ENCODE measurements around the gene STX16.

Gene STX16

DNA sequence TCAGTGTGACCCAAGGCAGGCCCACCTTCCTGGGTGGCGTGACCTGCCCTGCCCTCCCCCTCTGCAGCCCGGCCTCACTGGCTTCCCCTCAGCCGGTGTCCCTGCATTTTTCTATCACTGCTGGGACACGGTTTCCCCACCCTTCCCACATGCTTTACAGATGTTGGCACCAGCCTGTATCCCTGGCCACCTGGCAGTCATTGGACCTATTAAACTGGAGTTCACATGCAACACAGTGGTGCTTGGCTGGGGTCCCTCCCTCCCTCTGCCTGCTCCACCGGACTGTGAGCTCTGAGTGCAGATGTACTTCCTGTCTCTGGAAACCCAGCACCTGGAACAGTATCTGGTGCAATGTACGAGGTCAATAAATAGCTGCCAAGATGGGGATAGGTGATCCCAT is 25.5 kb upstream of the STX16 start:
- DNase-seq (ENCODE audit: low spot score), result no peak
- Histone ChIP-seq H3K4me3 (no peak overlapping the region), H3K27ac (no peak overlapping the region)
- TF ChIP-seq CTCF (IDR thresholded peaks at IDR 0.05), result no peak

GRCh38 chr20:58626051-58626450 is 25.0 kb upstream of the STX16 start:
- DNase-seq (ENCODE audit: low spot score), result no peak
- TF ChIP-seq CTCF (IDR thresholded peaks at IDR 0.05), result no peak
- H3K27ac ChIP-seq, result no peak overlapping the region
- H3K4me3 ChIP-seq, result no peak overlapping the region

DNA sequence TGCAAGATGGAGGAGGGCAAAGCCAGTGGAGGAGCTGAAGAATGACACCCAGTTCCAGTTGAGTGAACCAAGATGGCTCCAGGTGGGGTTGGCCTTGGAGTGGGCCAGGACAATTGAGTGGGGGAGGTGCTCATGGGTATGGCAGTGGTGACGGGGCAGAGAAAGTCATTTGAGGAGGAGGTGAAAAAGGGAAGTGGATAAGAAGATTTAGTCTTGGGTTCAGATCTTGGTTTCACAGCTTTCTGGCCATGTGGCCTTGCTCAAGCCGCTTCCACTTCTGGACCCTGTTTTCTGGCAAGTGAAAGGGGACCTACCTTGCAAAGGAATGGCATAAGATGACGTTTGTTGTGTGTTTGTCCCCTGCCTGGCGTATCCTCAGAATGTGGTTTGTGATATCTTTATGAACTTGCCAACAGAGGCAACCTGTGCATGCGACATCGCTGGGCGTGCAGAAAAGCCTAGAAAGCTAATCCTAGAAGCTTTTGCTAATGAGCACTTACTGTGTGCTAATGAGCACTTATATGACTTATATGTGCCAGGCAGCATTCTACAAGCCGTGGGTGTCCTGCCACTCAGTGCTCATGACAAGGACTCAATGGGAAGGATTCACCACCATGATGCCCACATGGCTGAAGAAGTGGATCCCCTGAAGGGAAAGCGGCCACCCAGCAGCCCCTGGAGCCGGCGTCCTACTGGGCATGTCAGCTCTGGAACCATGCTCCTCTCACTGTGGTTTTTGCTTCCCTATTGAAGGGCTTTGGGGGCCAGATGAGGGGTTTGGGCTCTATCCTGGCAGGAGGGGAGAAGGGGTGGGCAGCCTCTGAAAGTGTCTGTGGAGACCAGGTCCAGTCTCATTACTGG is 23.6 kb upstream of the STX16 start:
- H3K27ac ChIP-seq, result no peak overlapping the region
- H3K4me3 ChIP-seq, result no peak overlapping the region
- no peak for TF ChIP-seq CTCF (IDR thresholded peaks at IDR 0.05)
- DNase-seq (ENCODE audit: low spot score), result no peak

GRCh38 chr20:58628491-58629214 is 22.4 kb upstream of the STX16 start:
- Histone ChIP-seq H3K4me3 (no peak overlapping the region), H3K27ac (no peak overlapping the region)
- TF ChIP-seq CTCF (IDR thresholded peaks at IDR 0.05), result no peak
- DNase-seq (ENCODE audit: low spot score), result no peak

DNA sequence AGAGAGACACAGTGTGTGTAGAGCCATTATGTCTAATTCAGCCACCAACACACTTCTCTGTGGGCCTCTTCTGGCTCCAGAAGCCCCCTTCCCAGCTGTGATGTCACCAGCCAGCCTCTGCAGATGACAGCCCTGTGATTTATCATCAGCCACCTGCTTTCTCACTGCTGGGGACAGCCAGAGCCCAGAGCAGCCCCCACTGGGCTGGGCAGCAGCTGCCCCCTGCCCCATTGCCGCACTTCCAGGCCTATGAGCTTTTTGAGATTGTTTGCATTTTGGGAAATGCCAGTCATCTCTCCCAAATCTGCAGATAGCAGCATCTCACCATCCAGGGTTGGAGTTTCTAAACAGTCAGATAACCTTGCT is 21.9 kb upstream of the STX16 start:
- no peak overlapping the region for H3K27ac ChIP-seq
- no peak for TF ChIP-seq CTCF (IDR thresholded peaks at IDR 0.05)
- no peak for DNase-seq (ENCODE audit: low spot score)
- no peak overlapping the region for H3K4me3 ChIP-seq

DNA sequence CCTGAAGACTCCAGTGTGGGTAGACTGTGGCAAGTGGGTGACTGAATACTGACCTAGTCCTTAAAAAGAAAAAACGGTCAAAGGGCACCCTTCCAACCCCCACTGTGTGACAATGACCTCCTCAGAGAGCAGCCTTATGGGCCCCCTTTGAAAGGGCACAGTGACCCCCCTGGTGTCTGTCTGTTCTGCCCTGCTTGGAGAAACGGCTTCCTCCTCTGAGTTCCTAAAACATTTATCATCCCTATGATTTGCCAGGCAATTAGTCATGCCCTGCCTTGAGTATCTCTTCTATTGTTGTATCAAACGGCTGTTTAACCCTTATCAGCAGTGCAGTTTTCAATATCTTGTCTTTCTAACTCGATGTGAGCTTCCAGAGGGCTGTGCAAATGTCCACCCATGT is 21.0 kb upstream of the STX16 start:
- no peak for DNase-seq (ENCODE audit: low spot score)
- Histone ChIP-seq H3K4me3 (no peak overlapping the region), H3K27ac (no peak overlapping the region)
- TF ChIP-seq CTCF (IDR thresholded peaks at IDR 0.05), result no peak

All from coronary artery (tissue), 2 donors.